Stimulated activated CD4-positive, alpha-beta T cell treated with anti-CD3 and anti-CD28 coated beads, Interleukin-1b, Interleukin-23, amount 100 ng/mL, for 4 hours (primary cell): Measurements from ENCODE around the gene INPP4A.

Experiments
- DNase-seq, 2 donors: peaks; one replicate each; pipeline ENCODE4 v3.0.0-alpha.2; 2020; ENCODE audit warnings: low read depth in 2 of 2

The INPP4A gene

GRCh38 chr2:98514096-98514639 is 69.5 kb downstream of the INPP4A start:
- DNase-seq: no peak

- no peak for DNase-seq
Measured at GRCh38 chr2:98514879-98515249, 70.2 kb downstream of the INPP4A start.

GRCh38 chr2:98515250-98515991 is 70.8 kb downstream of the INPP4A start:
- no peak for DNase-seq

GRCh38 chr2:98516571-98516970 is 71.9 kb downstream of the INPP4A start:
- DNase-seq: no peak

- DNase-seq: no peak
Measured at GRCh38 chr2:98517636-98518035, 73.0 kb downstream of the INPP4A start.

- DNase-seq: peak; percentile 25 to 48
Measured at GRCh38 chr2:98518101-98518500, 73.4 kb downstream of the INPP4A start.

- DNase-seq: no peak
Measured at GRCh38 chr2:98519156-98519555, 74.5 kb downstream of the INPP4A start.

- DNase-seq: no peak
Measured at GRCh38 chr2:98519851-98520250, 75.2 kb downstream of the INPP4A start.

- DNase-seq: no peak
Measured at GRCh38 chr2:98520806-98521205, 76.1 kb downstream of the INPP4A start.

GRCh38 chr2:98521266-98521665 is 76.6 kb downstream of the INPP4A start:
- DNase-seq: no peak

- DNase-seq: no peak
Measured at GRCh38 chr2:98522854-98523253, 78.2 kb downstream of the INPP4A start.

- no peak for DNase-seq
Measured at GRCh38 chr2:98524168-98524567, 79.5 kb downstream of the INPP4A start.

- no peak for DNase-seq
Measured at GRCh38 chr2:98528349-98528748, 83.7 kb downstream of the INPP4A start.

- no peak for DNase-seq
Measured at GRCh38 chr2:98530114-98530513, 85.5 kb downstream of the INPP4A start.

GRCh38 chr2:98532756-98533155 is 88.1 kb downstream of the INPP4A start:
- no peak for DNase-seq

GRCh38 chr2:98533547-98533946 is 88.9 kb downstream of the INPP4A start:
- no peak for DNase-seq

- no peak for DNase-seq
Measured at GRCh38 chr2:98534761-98535160, 90.1 kb downstream of the INPP4A start.

- no peak for DNase-seq
Measured at GRCh38 chr2:98535971-98536677, 91.5 kb downstream of the INPP4A start.

- DNase-seq: no peak
Measured at GRCh38 chr2:98537390-98538126, 92.9 kb downstream of the INPP4A start.

- no peak for DNase-seq
Measured at GRCh38 chr2:98538280-98539041, 93.8 kb downstream of the INPP4A start.

GRCh38 chr2:98539056-98539735 is 94.5 kb downstream of the INPP4A start:
- DNase-seq: no peak
